Cardiac fibroblast (primary cell): ENCODE data around the gene ELP2.
"Not testable (repeated sequence)": the region's sequence is repeated elsewhere in the genome, so short reads cannot be mapped to it uniquely, and the experiment has no call there.

Experiments used
- DNase-seq, 2 donors: peaks; one replicate each; pipeline versions ENCODE4 v3.0.0 to v3.0.0-alpha.2; 2010; ENCODE audit warnings: low read depth in 2 of 2
- H3K4me3 ChIP-seq, 2 donors: replicated peaks in 1 of 2; 1 replicate in 1 of 2; 2 replicates in 1 of 2; pipeline ENCODE4 v1.5.1; 2011; ENCODE audit warnings: low read depth in 2 of 2, low read length in 2 of 2, mild to moderate bottlenecking in 2 of 2, moderate library complexity in 1 of 2
- CTCF ChIP-seq: IDR thresholded peaks from one replicate; pipeline ENCODE4 v1.5.1; 2011; ENCODE audit warnings: low read depth, mild to moderate bottlenecking, low read length, inconsistent platforms

ELP2 gene

GRCh38 chr18:36155851-36156757 lies 26.4 kb downstream of the ELP2 start:
- DNase-seq: peak in 1 of 2 donors; percentile 14
- no peak for TF ChIP-seq CTCF
- no peak overlapping the region for H3K4me3 ChIP-seq

- DNase-seq: peak in 1 of 2 donors; percentile 5
- no peak overlapping the region for H3K4me3 ChIP-seq
- TF ChIP-seq CTCF: no peak
Observed at GRCh38 chr18:36157441-36157840, 27.7 kb downstream of the ELP2 start.

- TF ChIP-seq CTCF: no peak
- peak; percentile 59 to 84 for DNase-seq
- H3K4me3 ChIP-seq: no peak overlapping the region
Observed at GRCh38 chr18:36158266-36158867, 28.7 kb downstream of the ELP2 start.

GRCh38 chr18:36160959-36161371 lies 31.3 kb downstream of the ELP2 start:
- no peak overlapping the region for H3K4me3 ChIP-seq
- no peak for DNase-seq
- no peak for TF ChIP-seq CTCF

- peak; percentile 12 to 74 for DNase-seq
- H3K4me3 ChIP-seq: no peak overlapping the region
- TF ChIP-seq CTCF: no peak
Observed at GRCh38 chr18:36162981-36163380, 33.3 kb downstream of the ELP2 start.

GRCh38 chr18:36167692-36168218 lies 38.1 kb downstream of the ELP2 start:
- no peak overlapping the region for H3K4me3 ChIP-seq
- DNase-seq: no peak
- TF ChIP-seq CTCF: no peak

- H3K4me3 ChIP-seq, DNase-seq: not testable (repeated sequence)
Observed at GRCh38 chr18:36168296-36168695, 38.6 kb downstream of the ELP2 start.
